Liver (tissue), 9 donors: ENCODE data around the gene EXOC2. TPM values are rescaled to one million over a fixed set of nuclear protein-coding genes. Genes with fewer than 3 reads are reported as not detected.

Experiments
- DNase-seq: peaks from one replicate; pipeline ENCODE4 v3.0.0-alpha.2; 2017; ENCODE audit warnings: low spot score
- H3K27ac ChIP-seq, 2 donors: one replicate each; pipeline ENCODE4 v1.7.0; 2013; ENCODE audit warnings: inconsistent platforms in 2 of 2, low read length in 2 of 2, control low read depth in 1 of 2, low read depth in 1 of 2, mild to moderate bottlenecking in 1 of 2
- H3K27me3 ChIP-seq, 4 donors: one replicate each; pipeline versions ENCODE4 v1.6.1 to v1.7.0; 2013; ENCODE audit warnings: low read length in 3 of 4, inconsistent platforms in 1 of 4, mild to moderate bottlenecking in 1 of 4, moderate library complexity in 1 of 4; ENCODE audit not compliant: control insufficient read depth in 4 of 4, insufficient read depth in 4 of 4
- H3K36me3 ChIP-seq, 4 donors: one replicate each; pipeline versions ENCODE4 v1.6.1 to v1.7.0; 2013; ENCODE audit warnings: low read length in 3 of 4, mild to moderate bottlenecking in 3 of 4, low read depth in 1 of 4, moderate library complexity in 1 of 4; ENCODE audit not compliant: control insufficient read depth in 4 of 4, insufficient read depth in 3 of 4
- H3K4me1 ChIP-seq, 4 donors: one replicate each; pipeline versions ENCODE4 v1.6.1 to v1.7.0; 2013; ENCODE audit warnings: low read length in 3 of 4, mild to moderate bottlenecking in 3 of 4, moderate library complexity in 1 of 4; ENCODE audit not compliant: control insufficient read depth in 4 of 4, insufficient read depth in 4 of 4
- H3K4me3 ChIP-seq, 3 donors: one replicate each; pipeline versions ENCODE4 v1.6.1 to v1.7.0; 2013; ENCODE audit warnings: low read length in 3 of 3, control low read depth in 1 of 3, low read depth in 1 of 3, mild to moderate bottlenecking in 1 of 3
- H3K9ac ChIP-seq, 2 donors: one replicate each; pipeline ENCODE4 v1.7.0; 2013; ENCODE audit warnings: low read length in 2 of 2, mild to moderate bottlenecking in 2 of 2, moderate library complexity in 2 of 2, control low read depth in 1 of 2, low read depth in 1 of 2
- H3K9me3 ChIP-seq, 4 donors: one replicate each; pipeline versions ENCODE4 v1.6.1 to v1.7.0; 2013; ENCODE audit warnings: low read length in 3 of 4; ENCODE audit not compliant: control insufficient read depth in 4 of 4
- EGR1 ChIP-seq, 2 donors: IDR thresholded peaks; 2 replicates each; pipeline ENCODE4 v1.6.1; 2016 to 2018; ENCODE audit warnings: antibody characterized with exemption in 2 of 2, low read depth in 2 of 2
- FOXA1 ChIP-seq: IDR thresholded peaks from 2 replicates; pipeline ENCODE4 v1.6.1; 2016; ENCODE audit warnings: antibody characterized with exemption
- FOXA2 ChIP-seq: IDR thresholded peaks from 2 replicates; pipeline ENCODE4 v1.6.1; 2016; ENCODE audit warnings: antibody characterized with exemption
- GABPA ChIP-seq, 2 donors: IDR thresholded peaks in 1 of 2; conservative IDR thresholded peaks in 1 of 2; 2 replicates each; pipeline ENCODE4 v1.6.1; 2016; ENCODE audit warnings: antibody characterized with exemption in 2 of 2, mild to moderate bottlenecking in 1 of 2, moderate library complexity in 1 of 2
- HNF4A ChIP-seq, 2 donors: conservative IDR thresholded peaks; 2 replicates each; pipeline ENCODE4 v1.6.1; 2016; ENCODE audit warnings: antibody characterized with exemption in 2 of 2, mild to moderate bottlenecking in 2 of 2
- HNF4G ChIP-seq: IDR thresholded peaks from 2 replicates; pipeline ENCODE4 v1.6.1; 2016; ENCODE audit warnings: antibody characterized with exemption
- JUND ChIP-seq, 2 donors: IDR thresholded peaks; 2 replicates each; pipeline ENCODE4 v1.6.1; 2016; ENCODE audit warnings: antibody characterized with exemption in 2 of 2
- NR2F2 ChIP-seq: IDR thresholded peaks from 2 replicates; pipeline ENCODE4 v1.6.1; 2016; ENCODE audit warnings: antibody characterized with exemption
- RAD21 ChIP-seq, 2 donors: IDR thresholded peaks; 2 replicates each; pipeline ENCODE4 v1.6.1; 2016; ENCODE audit warnings: antibody characterized with exemption in 2 of 2, mild to moderate bottlenecking in 2 of 2
- REST ChIP-seq: IDR thresholded peaks from 2 replicates; pipeline ENCODE4 v1.6.1; 2016; ENCODE audit warnings: antibody characterized with exemption, mild to moderate bottlenecking
- RXRA ChIP-seq, 2 donors: IDR thresholded peaks; 2 replicates each; pipeline ENCODE4 v1.6.1; 2017 to 2018; ENCODE audit warnings: antibody characterized with exemption in 2 of 2, mild to moderate bottlenecking in 1 of 2
- SP1 ChIP-seq: IDR thresholded peaks from 2 replicates; pipeline ENCODE4 v1.6.1; 2018; ENCODE audit warnings: antibody characterized with exemption, mild to moderate bottlenecking
- TAF1 ChIP-seq: conservative IDR thresholded peaks from 2 replicates; pipeline ENCODE4 v1.6.1; 2016; ENCODE audit warnings: antibody characterized with exemption, mild to moderate bottlenecking
- YY1 ChIP-seq: IDR thresholded peaks from 2 replicates; pipeline ENCODE4 v1.6.1; 2016; ENCODE audit warnings: antibody characterized with exemption, mild to moderate bottlenecking
- ZBTB33 ChIP-seq: IDR thresholded peaks from 2 replicates; pipeline ENCODE4 v1.6.1; 2016; ENCODE audit warnings: antibody characterized with exemption
- WGBS: extraction: QIAGEN DNeasy Blood & Tissue Kit; methylation state at CpG from one replicate; pipeline ENCODE4 v1.1.7; 2013; 5-methylcytosine and 5-hydroxymethylcytosine counted together
- polyA plus RNA-seq, 2 donors: library from polyadenylated mRNA; stranded (reverse) in 1 of 2; unstranded in 1 of 2; fragments of 200-250 nt in 1 of 2; fragments of >200 nt in 1 of 2; fragmentation: Nextera tagmentation in 1 of 2; extraction: Ambion mirVana in 1 of 2; gene quantifications; one replicate each; pipeline versions ENCODE4 v1.2.1 to v1.2.3, GENCODE V29; 2013 to 2015
- total RNA-seq, 2 donors: library from RNA; depleted of rRNA; stranded (reverse); fragments of >200 nt; gene quantifications; one replicate each; pipeline ENCODE4 v1.2.3, GENCODE V29; 2014
- TF ChIP-seq, protein P1 (sequence below): IDR thresholded peaks from 2 replicates; pipeline ENCODE4 v1.6.1; 2016; ENCODE audit warnings: antibody characterized with exemption
- TF ChIP-seq, protein P2 (sequence below): IDR thresholded peaks from 2 replicates; pipeline ENCODE4 v1.6.1; 2016; ENCODE audit warnings: antibody characterized with exemption
- TF ChIP-seq, protein P3 (sequence below): fragments of 150-350 bp; IDR thresholded peaks from 2 replicates; pipeline ENCODE4 v1.5.1; 2017; ENCODE audit warnings: improper control_type of control experiment, low read depth, low read length; ENCODE audit not compliant: missing input control
- donor health status: healthy.
- donor health status: healthy.
- donor health status: healthy.
- donor health status: healthy.
- donor health status: healthy.

The EXOC2 gene
- total and polyA plus RNA-seq, 4 donors: 6.7 to 15.3 (median 9.2) TPM

DNA sequence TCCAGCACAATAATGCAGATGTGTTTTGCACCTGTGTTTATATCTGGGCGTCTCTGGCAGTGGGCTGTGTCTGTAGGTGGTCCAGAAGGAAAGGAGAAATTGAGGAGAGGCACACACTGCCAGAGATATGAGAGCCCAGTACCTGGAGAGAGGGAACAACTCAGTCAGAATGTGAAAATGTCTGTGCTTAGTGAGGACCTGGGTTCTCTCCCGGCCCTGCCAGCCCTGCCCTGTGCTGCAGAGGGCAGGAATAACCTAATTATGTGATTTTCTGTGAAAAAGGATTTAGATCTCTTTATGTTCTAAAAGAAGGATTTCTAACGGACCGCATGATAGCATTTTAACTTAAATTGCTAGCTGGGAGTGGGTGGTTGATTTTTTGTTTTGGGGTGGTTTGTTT, 8.3 kb upstream of the EXOC2 start:
- TF ChIP-seq ZBTB33 (no peak), TAF1 (no peak), HNF4G (no peak), YY1 (no peak), FOXA2 (no peak), REST (no peak), HNF4A (conservative IDR thresholded peaks at IDR 0.05) (no peak), JUND (IDR thresholded peaks at IDR 0.05) (no peak), NR2F2 (no peak), EGR1 (IDR thresholded peaks at IDR 0.05; ENCODE audit: low read depth in 2 of 2) (no peak), RAD21 (IDR thresholded peaks at IDR 0.05) (no peak), RXRA (IDR thresholded peaks at IDR 0.05) (no peak), GABPA (IDR thresholded peaks at IDR 0.05 in 1 of 2, conservative IDR thresholded peaks at IDR 0.05 in 1 of 2) (no peak), SP1 (no peak), FOXA1 (no peak)
- TF ChIP-seq, protein P1, sequence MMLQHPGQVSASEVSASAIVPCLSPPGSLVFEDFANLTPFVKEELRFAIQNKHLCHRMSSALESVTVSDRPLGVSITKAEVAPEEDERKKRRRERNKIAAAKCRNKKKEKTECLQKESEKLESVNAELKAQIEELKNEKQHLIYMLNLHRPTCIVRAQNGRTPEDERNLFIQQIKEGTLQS: no peak
- TF ChIP-seq, protein P2, sequence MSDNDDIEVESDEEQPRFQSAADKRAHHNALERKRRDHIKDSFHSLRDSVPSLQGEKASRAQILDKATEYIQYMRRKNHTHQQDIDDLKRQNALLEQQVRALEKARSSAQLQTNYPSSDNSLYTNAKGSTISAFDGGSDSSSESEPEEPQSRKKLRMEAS: no peak
- TF ChIP-seq, protein P3, sequence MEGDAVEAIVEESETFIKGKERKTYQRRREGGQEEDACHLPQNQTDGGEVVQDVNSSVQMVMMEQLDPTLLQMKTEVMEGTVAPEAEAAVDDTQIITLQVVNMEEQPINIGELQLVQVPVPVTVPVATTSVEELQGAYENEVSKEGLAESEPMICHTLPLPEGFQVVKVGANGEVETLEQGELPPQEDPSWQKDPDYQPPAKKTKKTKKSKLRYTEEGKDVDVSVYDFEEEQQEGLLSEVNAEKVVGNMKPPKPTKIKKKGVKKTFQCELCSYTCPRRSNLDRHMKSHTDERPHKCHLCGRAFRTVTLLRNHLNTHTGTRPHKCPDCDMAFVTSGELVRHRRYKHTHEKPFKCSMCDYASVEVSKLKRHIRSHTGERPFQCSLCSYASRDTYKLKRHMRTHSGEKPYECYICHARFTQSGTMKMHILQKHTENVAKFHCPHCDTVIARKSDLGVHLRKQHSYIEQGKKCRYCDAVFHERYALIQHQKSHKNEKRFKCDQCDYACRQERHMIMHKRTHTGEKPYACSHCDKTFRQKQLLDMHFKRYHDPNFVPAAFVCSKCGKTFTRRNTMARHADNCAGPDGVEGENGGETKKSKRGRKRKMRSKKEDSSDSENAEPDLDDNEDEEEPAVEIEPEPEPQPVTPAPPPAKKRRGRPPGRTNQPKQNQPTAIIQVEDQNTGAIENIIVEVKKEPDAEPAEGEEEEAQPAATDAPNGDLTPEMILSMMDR: no peak
- Histone ChIP-seq H3K9me3 (no peaks in the 10 kb centered on the region), H3K9ac (no peak overlapping the region), H3K4me3 (no peak overlapping the region), H3K4me1 (peaks cover 3 to 11% (median 6%) of the 10 kb centered on the region in 4 donors), H3K36me3 (no peaks in the 10 kb centered on the region), H3K27ac (no peak overlapping the region), H3K27me3 (no peaks in the 10 kb centered on the region)
- WGBS: 80% methylated on average over 4 of the region's 4 CpGs
- no peak for DNase-seq
